K562 (cell line): ENCODE measurements around the gene NET1. TPM values are rescaled to one million over a fixed set of nuclear protein-coding genes. Genes with fewer than 3 reads are reported as not detected.

ENCODE experiments used
- BMI1 ChIP-seq: fragments of 150-350 bp; IDR thresholded peaks from 2 replicates; pipeline ENCODE4 v1.6.1; 2014; ENCODE audit warnings: low read length
- ESRRA ChIP-seq: fragments of 450-650 bp; IDR thresholded peaks from 2 replicates; pipeline ENCODE4 v1.6.1; 2014; ENCODE audit warnings: low read depth, mild to moderate bottlenecking, moderate library complexity, borderline replicate concordance
- FOXA3 ChIP-seq, 2 experiments: fragments of 450-650 bp in 1 of 2; sonication (generic) in 1 of 2; formaldehyde crosslinking; IDR thresholded peaks in 1 of 2; conservative IDR thresholded peaks in 1 of 2; 2 replicates each; pipeline versions ENCODE4 v1.4.0 to v1.8.0; 2020 to 2022; ENCODE audit warnings: mild to moderate bottlenecking in 2 of 2, missing genetic modification reagents in 1 of 2
- FOXM1 ChIP-seq, 2 experiments: fragments of 450-650 bp in 1 of 2; sonication (generic) in 1 of 2; formaldehyde crosslinking in 1 of 2; IDR thresholded peaks; 2 replicates each; pipeline versions ENCODE4 v1.6.1 to v1.9.0; 2017 to 2022; ENCODE audit warnings: low read depth in 2 of 2, mild to moderate bottlenecking in 2 of 2, missing genetic modification reagents in 1 of 2, moderate library complexity in 1 of 2
- HDAC2 ChIP-seq: fragments of 450-650 bp; IDR thresholded peaks from 2 replicates; pipeline ENCODE4 v1.6.1; 2016; ENCODE audit warnings: mild to moderate bottlenecking
- MECOM ChIP-seq: fragments of 250-450 bp; sonication (Bioruptor Pico); IDR thresholded peaks from 2 replicates; pipeline ENCODE4 v1.8.0; 2022; ENCODE audit warnings: inconsistent platforms
- MTF1 ChIP-seq: fragments of 250-450 bp; sonication (Bioruptor Pico); IDR thresholded peaks from 2 replicates; pipeline ENCODE4 v1.9.0; 2021; ENCODE audit warnings: moderate library complexity, mild to moderate bottlenecking, inconsistent platforms, borderline replicate concordance
- NFRKB ChIP-seq: fragments of 450-650 bp; IDR thresholded peaks from 2 replicates; pipeline ENCODE4 v1.6.1; 2016; ENCODE audit warnings: low read depth
- OTX1 ChIP-seq: fragments of 450-650 bp; formaldehyde crosslinking; IDR thresholded peaks from 2 replicates; pipeline ENCODE4 v1.4.0; 2022; ENCODE audit warnings: mild to moderate bottlenecking
- POLR2H ChIP-seq: IDR thresholded peaks from 2 replicates; pipeline ENCODE4 v1.6.1; 2016; ENCODE audit warnings: missing genetic modification characterization, low read depth, mild to moderate bottlenecking, control low read depth, missing compliant biosample characterization, moderate library complexity
- PTTG1 ChIP-seq: fragments of 450-650 bp; IDR thresholded peaks from 2 replicates; pipeline ENCODE4 v1.6.1; 2016; ENCODE audit warnings: low read depth, mild to moderate bottlenecking, missing genetic modification characterization, missing compliant biosample characterization
- TCFL5 ChIP-seq: fragments of 250-450 bp; sonication (Bioruptor Pico); conservative IDR thresholded peaks from 2 replicates; pipeline ENCODE4 v1.6.1; 2021; ENCODE audit warnings: mild to moderate bottlenecking, moderate library complexity, matching md5 sums
- TFAM ChIP-seq: fragments of 250-450 bp; sonication (Bioruptor Pico); conservative IDR thresholded peaks from 2 replicates; pipeline ENCODE4 v1.5.0; 2021; ENCODE audit warnings: mild to moderate bottlenecking, moderate library complexity
- ZKSCAN3 ChIP-seq: fragments of 250-450 bp; sonication (Bioruptor Pico); IDR thresholded peaks from 2 replicates; pipeline ENCODE4 v1.4.0; 2020
- ZNF583 ChIP-seq: fragments of 250-450 bp; sonication (Bioruptor Pico); IDR thresholded peaks from 2 replicates; pipeline ENCODE4 v1.4.0; 2020
- ZNF830 ChIP-seq: fragments of 250-450 bp; sonication (Bioruptor Pico); IDR thresholded peaks from 2 replicates; pipeline ENCODE4 v1.5.0; 2021; ENCODE audit warnings: mild to moderate bottlenecking
- polyA plus RNA-seq, 8 experiments: library from polyadenylated mRNA; depleted of rRNA in 4 of 8; stranded (reverse) in 5 of 8; unstranded in 3 of 8; fragments of >200 nt; fragmentation: Nextera tagmentation in 2 of 8; fragmentation: Illumina TruSeq in 1 of 8; extraction: Ambion mirVana in 2 of 8; extraction: Trizol in 1 of 8; gene quantifications; 2 replicates each; pipeline versions ENCODE4 v1.2.1 to v1.2.3, GENCODE V29; 2011 to 2014; ENCODE audit warnings: inconsistent platforms in 1 of 8, missing spikeins in 1 of 8
- total RNA-seq, 7 experiments: library from RNA; depleted of rRNA in 6 of 7; stranded (reverse); fragments of >200 nt in 6 of 7; fragmentation: Illumina TruSeq in 2 of 7; extraction: Trizol in 2 of 7; gene quantifications; 2 replicates each; pipeline versions ENCODE4 v1.2.1 to v1.2.3, GENCODE V29; 2011 to 2021; ENCODE audit warnings: low replicate concordance in 1 of 7
- TF ChIP-seq, protein P1 (sequence below): fragments of 250-450 bp; sonication (Bioruptor Pico); IDR thresholded peaks from 2 replicates; pipeline ENCODE4 v1.8.0; 2021; ENCODE audit warnings: mild to moderate bottlenecking, moderate library complexity
- TF ChIP-seq, protein P2 (sequence below): fragments of 450-650 bp; IDR thresholded peaks from one replicate; pipeline ENCODE4 v1.6.1; 2018; ENCODE audit warnings: mild to moderate bottlenecking, moderate library complexity; ENCODE audit not compliant: partially characterized antibody
- TF ChIP-seq, protein P3 (sequence below): fragments of 250-450 bp; sonication (Bioruptor Pico); IDR thresholded peaks from 2 replicates; pipeline ENCODE4 v1.9.0; 2021; ENCODE audit warnings: mild to moderate bottlenecking
- TF ChIP-seq, protein P4 (sequence below): fragments of 450-650 bp; formaldehyde crosslinking; IDR thresholded peaks from 2 replicates; pipeline ENCODE4 v1.4.0; 2020; ENCODE audit warnings: mild to moderate bottlenecking
- TF ChIP-seq, protein P5 (sequence below), 3 experiments: fragments of 200-800 bp in 1 of 3; sonication (Bioruptor generic) in 1 of 3; sonication (generic) in 1 of 3; formaldehyde crosslinking in 1 of 3; IDR thresholded peaks; 2 replicates each; pipeline versions ENCODE4 v1.6.1 to v1.8.0; 2016 to 2022; ENCODE audit warnings: mild to moderate bottlenecking in 2 of 3, missing compliant biosample characterization in 2 of 3, missing genetic modification characterization in 2 of 3, missing genetic modification reagents in 1 of 3
- TF ChIP-seq, protein P6 (sequence below): fragments of 450-650 bp; IDR thresholded peaks from 2 replicates; pipeline ENCODE4 v1.6.1; 2018; ENCODE audit warnings: mild to moderate bottlenecking, low read depth; ENCODE audit not compliant: partially characterized antibody

Gene NET1
- total and polyA plus RNA-seq, 9 of the 15 experiments (the other 6 are each of a cell fraction or from before 2014, with no cell fraction given): 47.4 to 258 (median 106) TPM

DNA sequence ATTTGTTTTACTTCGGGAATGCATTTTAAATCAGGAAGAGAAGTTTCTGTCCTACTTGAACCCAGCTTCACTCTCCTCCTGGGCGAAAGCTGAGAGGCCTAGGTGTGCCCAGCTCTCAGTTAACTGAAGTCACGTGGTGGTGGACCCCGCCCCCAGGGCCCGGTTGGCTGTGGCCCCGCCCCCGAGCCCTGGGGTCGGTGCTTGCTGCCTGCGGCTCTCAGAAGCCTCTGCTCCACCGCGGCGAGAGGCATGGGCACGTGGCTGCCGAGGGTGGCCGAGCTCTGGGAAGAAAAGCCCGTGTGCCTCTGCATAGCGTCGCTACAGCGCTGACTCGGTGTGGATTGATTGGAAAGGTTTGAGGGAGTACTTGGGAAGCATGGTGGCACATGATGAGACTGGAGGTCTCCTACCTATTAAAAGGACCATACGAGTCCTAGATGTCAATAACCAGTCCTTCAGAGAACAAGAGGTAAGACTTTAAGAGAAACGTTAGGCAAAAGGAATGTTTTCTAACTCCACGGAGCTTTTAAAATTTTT is 34.1 kb downstream of the NET1 start (continued):
- TF ChIP-seq FOXA3 (CRISPR knock-in tag; conservative IDR thresholded peaks at IDR 0.05 in 1 of 2, IDR thresholded peaks at IDR 0.05 in 1 of 2) (no peak), OTX1 (CRISPR knock-in tag) (peak; percentile 91), ZNF830 (CRISPR knock-in tag) (no peak), BMI1 (no peak), ZKSCAN3 (no peak), PTTG1 (no peak), MTF1 (CRISPR knock-in tag) (no peak), FOXM1 (IDR thresholded peaks at IDR 0.05; ENCODE audit: low read depth) (no peak), FOXM1 (CRISPR knock-in tag; IDR thresholded peaks at IDR 0.05; ENCODE audit: low read depth) (no peak), TCFL5 (CRISPR knock-in tag) (0 out of 2 replicates have a peak, but pooled peaks have one; percentile 23), POLR2H (tag) (peak; percentile 97), MECOM (CRISPR knock-in tag) (no peak), ESRRA (no peak), TFAM (CRISPR knock-in tag) (no peak), HDAC2 (peak; percentile 48; the same call in 1 of the 2 replicates), NFRKB (0 out of 2 replicates have a peak, but pooled peaks have one; percentile 68), ZNF583 (CRISPR knock-in tag) (peak; percentile 32; the same call in 1 of the 2 replicates)
- TF ChIP-seq, protein P1, sequence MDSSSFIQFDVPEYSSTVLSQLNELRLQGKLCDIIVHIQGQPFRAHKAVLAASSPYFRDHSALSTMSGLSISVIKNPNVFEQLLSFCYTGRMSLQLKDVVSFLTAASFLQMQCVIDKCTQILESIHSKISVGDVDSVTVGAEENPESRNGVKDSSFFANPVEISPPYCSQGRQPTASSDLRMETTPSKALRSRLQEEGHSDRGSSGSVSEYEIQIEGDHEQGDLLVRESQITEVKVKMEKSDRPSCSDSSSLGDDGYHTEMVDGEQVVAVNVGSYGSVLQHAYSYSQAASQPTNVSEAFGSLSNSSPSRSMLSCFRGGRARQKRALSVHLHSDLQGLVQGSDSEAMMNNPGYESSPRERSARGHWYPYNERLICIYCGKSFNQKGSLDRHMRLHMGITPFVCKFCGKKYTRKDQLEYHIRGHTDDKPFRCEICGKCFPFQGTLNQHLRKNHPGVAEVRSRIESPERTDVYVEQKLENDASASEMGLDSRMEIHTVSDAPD (CRISPR knock-in tag): no peak
- TF ChIP-seq, protein P2, sequence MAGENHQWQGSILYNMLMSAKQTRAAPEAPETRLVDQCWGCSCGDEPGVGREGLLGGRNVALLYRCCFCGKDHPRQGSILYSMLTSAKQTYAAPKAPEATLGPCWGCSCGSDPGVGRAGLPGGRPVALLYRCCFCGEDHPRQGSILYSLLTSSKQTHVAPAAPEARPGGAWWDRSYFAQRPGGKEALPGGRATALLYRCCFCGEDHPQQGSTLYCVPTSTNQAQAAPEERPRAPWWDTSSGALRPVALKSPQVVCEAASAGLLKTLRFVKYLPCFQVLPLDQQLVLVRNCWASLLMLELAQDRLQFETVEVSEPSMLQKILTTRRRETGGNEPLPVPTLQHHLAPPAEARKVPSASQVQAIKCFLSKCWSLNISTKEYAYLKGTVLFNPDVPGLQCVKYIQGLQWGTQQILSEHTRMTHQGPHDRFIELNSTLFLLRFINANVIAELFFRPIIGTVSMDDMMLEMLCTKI: no peak
- TF ChIP-seq, protein P3, sequence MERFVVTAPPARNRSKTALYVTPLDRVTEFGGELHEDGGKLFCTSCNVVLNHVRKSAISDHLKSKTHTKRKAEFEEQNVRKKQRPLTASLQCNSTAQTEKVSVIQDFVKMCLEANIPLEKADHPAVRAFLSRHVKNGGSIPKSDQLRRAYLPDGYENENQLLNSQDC (CRISPR knock-in tag): no peak
- TF ChIP-seq, protein P4, sequence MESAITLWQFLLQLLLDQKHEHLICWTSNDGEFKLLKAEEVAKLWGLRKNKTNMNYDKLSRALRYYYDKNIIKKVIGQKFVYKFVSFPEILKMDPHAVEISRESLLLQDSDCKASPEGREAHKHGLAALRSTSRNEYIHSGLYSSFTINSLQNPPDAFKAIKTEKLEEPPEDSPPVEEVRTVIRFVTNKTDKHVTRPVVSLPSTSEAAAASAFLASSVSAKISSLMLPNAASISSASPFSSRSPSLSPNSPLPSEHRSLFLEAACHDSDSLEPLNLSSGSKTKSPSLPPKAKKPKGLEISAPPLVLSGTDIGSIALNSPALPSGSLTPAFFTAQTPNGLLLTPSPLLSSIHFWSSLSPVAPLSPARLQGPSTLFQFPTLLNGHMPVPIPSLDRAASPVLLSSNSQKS: no peak
- TF ChIP-seq, protein P5, sequence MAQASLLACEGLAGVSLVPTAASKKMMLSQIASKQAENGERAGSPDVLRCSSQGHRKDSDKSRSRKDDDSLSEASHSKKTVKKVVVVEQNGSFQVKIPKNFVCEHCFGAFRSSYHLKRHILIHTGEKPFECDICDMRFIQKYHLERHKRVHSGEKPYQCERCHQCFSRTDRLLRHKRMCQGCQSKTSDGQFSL (CRISPR knock-in tag; IDR thresholded peaks at IDR 0.05): no peak
- TF ChIP-seq, protein P5 (tag; IDR thresholded peaks at IDR 0.05): no peak
- TF ChIP-seq, protein P6, sequence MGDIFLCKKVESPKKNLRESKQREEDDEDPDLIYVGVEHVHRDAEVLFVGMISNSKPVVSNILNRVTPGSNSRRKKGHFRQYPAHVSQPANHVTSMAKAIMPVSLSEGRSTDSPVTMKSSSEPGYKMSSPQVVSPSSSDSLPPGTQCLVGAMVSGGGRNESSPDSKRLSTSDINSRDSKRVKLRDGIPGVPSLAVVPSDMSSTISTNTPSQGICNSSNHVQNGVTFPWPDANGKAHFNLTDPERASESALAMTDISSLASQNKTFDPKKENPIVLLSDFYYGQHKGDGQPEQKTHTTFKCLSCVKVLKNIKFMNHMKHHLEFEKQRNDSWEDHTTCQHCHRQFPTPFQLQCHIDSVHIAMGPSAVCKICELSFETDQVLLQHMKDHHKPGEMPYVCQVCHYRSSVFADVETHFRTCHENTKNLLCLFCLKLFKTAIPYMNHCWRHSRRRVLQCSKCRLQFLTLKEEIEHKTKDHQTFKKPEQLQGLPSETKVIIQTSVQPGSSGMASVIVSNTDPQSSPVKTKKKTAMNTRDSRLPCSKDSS: no peak
